ENCODE measurements around the gene CXXC1.
"Not testable (repeated sequence)": the region's sequence is repeated elsewhere in the genome, so short reads cannot be mapped to it uniquely, and the experiment has no call there.

CXXC1 gene

GRCh38 chr18:50297621-50298442 is 10.3 kb upstream of the CXXC1 start:
- DNase-seq, result peak; percentile 11 to 63

- DNase-seq, result no peak
Observed at GRCh38 chr18:50293039-50293438, 5.5 kb upstream of the CXXC1 start.

GRCh38 chr18:50289108-50289443 is 1.6 kb upstream of the CXXC1 start:
- no peak for DNase-seq

GRCh38 chr18:50288348-50289107 is 1.0 kb upstream of the CXXC1 start:
- not testable (repeated sequence) for DNase-seq

GRCh38 chr18:50287028-50287440 is 458 bp downstream of the CXXC1 start:
- DNase-seq, result no peak

- peak in 1 of 2 experiments; percentile 33 for DNase-seq
Observed at GRCh38 chr18:50286391-50287027, 983 bp downstream of the CXXC1 start.

GRCh38 chr18:50285631-50286321 is 1.7 kb downstream of the CXXC1 start:
- no peak for DNase-seq

GRCh38 chr18:50285071-50285470 is 2.4 kb downstream of the CXXC1 start:
- no peak for DNase-seq

- DNase-seq, result no peak
Observed at GRCh38 chr18:50284255-50284885, 3.1 kb downstream of the CXXC1 start.

- DNase-seq, result no peak
Observed at GRCh38 chr18:50283469-50284209, 3.9 kb downstream of the CXXC1 start.

- no peak for DNase-seq
Observed at GRCh38 chr18:50282521-50283335, 4.8 kb downstream of the CXXC1 start.

GRCh38 chr18:50281972-50282520 is 5.4 kb downstream of the CXXC1 start:
- no peak for DNase-seq

GRCh38 chr18:50281295-50281971 is 6.1 kb downstream of the CXXC1 start, which contains the start of gene MBD1:
Gene MBD1, minus strand, starts transcription at chr18:50281523. Its CDS starts 1,531 bp downstream, at chr18:50279992.
- peak; percentile 89 to 99 for DNase-seq

GRCh38 chr18:50280707-50281294 is 6.7 kb downstream of the CXXC1 start:
- DNase-seq, result no peak

- no peak for DNase-seq
Observed at GRCh38 chr18:50279752-50280151, 7.7 kb downstream of the CXXC1 start.

- DNase-seq, result no peak
Observed at GRCh38 chr18:50277942-50278341, 9.6 kb downstream of the CXXC1 start.

- DNase-seq, result no peak
Observed at GRCh38 chr18:50276452-50276851, 11.0 kb downstream of the CXXC1 start.

GRCh38 chr18:50275503-50276036 is 11.9 kb downstream of the CXXC1 start:
- DNase-seq, result no peak

GRCh38 chr18:50274941-50275340 is 12.6 kb downstream of the CXXC1 start:
- DNase-seq, result no peak

Data from SHP77 (cell line).